ENCODE measurements around the gene OR52M1. TPM values are rescaled to one million over a fixed set of nuclear protein-coding genes. Genes with fewer than 3 reads are reported as not detected.

OR52M1 gene
- total RNA-seq, 1 experiment from 2014 or later: not detected

DNA sequence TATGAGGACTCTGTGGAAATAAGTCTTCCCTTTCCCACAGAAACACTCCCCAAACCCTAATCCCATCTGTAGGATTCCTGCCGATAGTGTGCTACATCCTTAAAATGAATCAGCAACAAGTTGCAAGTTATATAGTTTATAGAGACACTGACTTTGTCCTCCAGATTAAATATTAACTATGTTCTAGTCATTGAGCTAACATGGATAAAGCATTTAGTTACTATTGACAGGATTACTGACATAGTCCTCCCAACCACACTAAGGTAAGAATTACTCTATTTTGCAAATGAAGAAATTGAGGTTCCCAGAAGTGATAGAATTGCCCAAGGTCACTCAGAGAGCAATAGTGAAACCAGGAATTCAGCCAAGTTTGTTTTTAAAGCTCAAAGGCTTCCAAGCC, 1.9 kb downstream of the OR52M1 start:
- H3K36me3 ChIP-seq (ENCODE audit: low read depth, low read length): no peaks in the 10 kb centered on the region
- no TSS peak for BruUV-seq (replicated peaks)
- no peaks in the 10 kb centered on the region for H4K20me1 ChIP-seq (ENCODE audit: low read length)
- ATAC-seq (no peak), DNase-seq (no peak)
- H2AFZ ChIP-seq (ENCODE audit: low read length): no peak overlapping the region
- POLR2A ChIA-PET (ENCODE audit: unreplicated experiment): no interaction called here
- TF ChIP-seq, protein P1, sequence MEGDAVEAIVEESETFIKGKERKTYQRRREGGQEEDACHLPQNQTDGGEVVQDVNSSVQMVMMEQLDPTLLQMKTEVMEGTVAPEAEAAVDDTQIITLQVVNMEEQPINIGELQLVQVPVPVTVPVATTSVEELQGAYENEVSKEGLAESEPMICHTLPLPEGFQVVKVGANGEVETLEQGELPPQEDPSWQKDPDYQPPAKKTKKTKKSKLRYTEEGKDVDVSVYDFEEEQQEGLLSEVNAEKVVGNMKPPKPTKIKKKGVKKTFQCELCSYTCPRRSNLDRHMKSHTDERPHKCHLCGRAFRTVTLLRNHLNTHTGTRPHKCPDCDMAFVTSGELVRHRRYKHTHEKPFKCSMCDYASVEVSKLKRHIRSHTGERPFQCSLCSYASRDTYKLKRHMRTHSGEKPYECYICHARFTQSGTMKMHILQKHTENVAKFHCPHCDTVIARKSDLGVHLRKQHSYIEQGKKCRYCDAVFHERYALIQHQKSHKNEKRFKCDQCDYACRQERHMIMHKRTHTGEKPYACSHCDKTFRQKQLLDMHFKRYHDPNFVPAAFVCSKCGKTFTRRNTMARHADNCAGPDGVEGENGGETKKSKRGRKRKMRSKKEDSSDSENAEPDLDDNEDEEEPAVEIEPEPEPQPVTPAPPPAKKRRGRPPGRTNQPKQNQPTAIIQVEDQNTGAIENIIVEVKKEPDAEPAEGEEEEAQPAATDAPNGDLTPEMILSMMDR (conservative IDR thresholded peaks at IDR 0.05; ENCODE audit: low read depth, low read length): no peak
- TF ChIP-seq EZH2phosphoT487 (IDR thresholded peaks at IDR 0.05; ENCODE audit: borderline replicate concordance, low read length): no peak
- TF ChIP-seq EZH2 (IDR thresholded peaks at IDR 0.05; ENCODE audit: low read length, unreplicated experiment): no peak
- no peak overlapping the region for H3K4me3 ChIP-seq (ENCODE audit: low read length)
- H3K9me3 ChIP-seq (ENCODE audit: low read length): no peaks in the 10 kb centered on the region
- 0 out of 2 replicates have a peak, but pooled peaks cover 5% of the 10 kb centered on the region for H3K27me3 ChIP-seq (ENCODE audit: low read length)
- H3K4me1 ChIP-seq (ENCODE audit: insufficient read depth, low read length): peaks cover 6% of the 10 kb centered on the region; the same call in 1 of the 2 replicates
- CTCF ChIA-PET: no interaction called here
- no peak overlapping the region for H3K4me2 ChIP-seq (ENCODE audit: low read length)
- H3F3A ChIP-seq (ENCODE audit: low read length, unreplicated experiment): no peaks in the 10 kb centered on the region
- H3K9ac ChIP-seq (ENCODE audit: low read length): no peak overlapping the region
- no peaks in the 10 kb centered on the region for H3K9me2 ChIP-seq (replicated peaks; ENCODE audit: low read length)
- intact Hi-C loops (cut with micrococcal nuclease): no loop called here
- H3K27ac ChIP-seq (ENCODE audit: low read length): no peak overlapping the region
- no peaks in the 10 kb centered on the region for H3K79me2 ChIP-seq (ENCODE audit: low read length)

DNA sequence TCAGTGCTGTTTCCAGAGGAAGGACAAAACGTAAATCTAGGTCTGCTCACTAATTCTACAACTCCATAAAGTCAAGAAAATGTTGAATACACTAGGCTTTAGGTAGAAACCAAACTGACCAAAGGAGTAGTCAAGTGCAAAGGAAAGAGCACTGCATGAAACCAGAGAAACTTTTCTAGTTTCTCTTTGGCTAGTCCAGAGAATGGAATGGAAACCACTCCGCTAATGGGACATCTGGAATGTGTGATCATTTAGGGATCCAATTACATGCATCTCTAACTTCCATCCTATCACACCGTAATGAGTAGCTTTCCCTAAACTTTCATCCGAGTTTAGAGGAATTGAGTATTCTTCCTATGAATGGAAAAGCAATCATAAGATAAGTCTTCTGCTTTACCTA, 2.4 kb downstream of the OR52M1 start:
- DNase-seq (no peak), ATAC-seq (no peak)
- POLR2A ChIA-PET (ENCODE audit: unreplicated experiment): no interaction called here
- Histone ChIP-seq H3K4me1 (ENCODE audit: insufficient read depth, low read length) (peaks cover 6% of the 10 kb centered on the region; the same call in 1 of the 2 replicates), H4K20me1 (ENCODE audit: low read length) (no peaks in the 10 kb centered on the region), H3K27ac (ENCODE audit: low read length) (no peak overlapping the region), H3K79me2 (ENCODE audit: low read length) (no peaks in the 10 kb centered on the region), H2AFZ (ENCODE audit: low read length) (no peak overlapping the region), H3K9me2 (replicated peaks; ENCODE audit: low read length) (no peaks in the 10 kb centered on the region), H3F3A (ENCODE audit: low read length, unreplicated experiment) (no peaks in the 10 kb centered on the region), H3K4me2 (ENCODE audit: low read length) (no peak overlapping the region), H3K9ac (ENCODE audit: low read length) (no peak overlapping the region), H3K9me3 (ENCODE audit: low read length) (no peaks in the 10 kb centered on the region), H3K36me3 (ENCODE audit: low read depth, low read length) (no peaks in the 10 kb centered on the region), H3K4me3 (ENCODE audit: low read length) (no peak overlapping the region), H3K27me3 (ENCODE audit: low read length) (0 out of 2 replicates have a peak, but pooled peaks cover 5% of the 10 kb centered on the region)
- CTCF ChIA-PET: no interaction called here
- intact Hi-C loops (cut with micrococcal nuclease): no loop called here
- TF ChIP-seq, protein P1 (conservative IDR thresholded peaks at IDR 0.05; ENCODE audit: low read depth, low read length): no peak
- no peak for TF ChIP-seq EZH2phosphoT487 (IDR thresholded peaks at IDR 0.05; ENCODE audit: borderline replicate concordance, low read length)
- TF ChIP-seq EZH2 (IDR thresholded peaks at IDR 0.05; ENCODE audit: low read length, unreplicated experiment): no peak
- BruUV-seq (replicated peaks): no TSS peak

DNA sequence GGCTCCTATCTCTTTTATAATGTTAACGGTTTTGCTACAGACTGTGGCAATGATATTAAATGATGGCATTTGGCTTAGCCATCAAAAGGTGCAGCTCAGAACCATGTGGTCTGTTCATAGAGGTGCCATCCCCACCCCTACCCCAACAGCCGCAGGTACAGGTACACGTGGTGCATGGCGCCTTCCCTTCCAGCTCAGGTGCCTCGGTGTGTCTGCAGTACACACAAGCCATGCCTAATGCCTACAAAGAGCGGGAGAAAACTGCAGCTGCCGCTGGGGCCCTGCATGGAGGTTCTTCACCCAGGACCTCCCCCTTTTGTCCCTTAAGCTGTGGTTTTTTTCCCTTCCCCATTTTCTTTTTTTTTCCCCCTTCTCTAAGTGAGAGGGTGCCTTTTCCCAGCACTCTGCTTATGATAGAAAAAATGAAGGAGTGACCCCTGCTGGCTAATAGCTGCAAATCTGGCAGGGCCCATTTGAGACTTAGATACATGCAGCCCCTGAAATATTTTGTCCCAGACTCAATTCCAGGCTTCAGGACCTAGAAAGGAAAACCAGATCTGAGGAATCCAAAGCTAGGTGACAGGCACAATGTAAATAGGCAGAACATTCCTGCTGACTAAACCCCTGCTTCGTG, 6.5 kb downstream of the OR52M1 start:
- peak; percentile 62 for ATAC-seq
- BruUV-seq (replicated peaks): no TSS peak
- no peak overlapping the region for H3K4me3 ChIP-seq (ENCODE audit: low read length)

More for the DNA sequence above, 6.5 kb downstream of the OR52M1 start:
- Histone ChIP-seq H3K27me3 (ENCODE audit: low read length) (no peaks in the 10 kb centered on the region), H3K36me3 (ENCODE audit: low read depth, low read length) (no peaks in the 10 kb centered on the region), H3F3A (ENCODE audit: low read length, unreplicated experiment) (no peaks in the 10 kb centered on the region), H2AFZ (ENCODE audit: low read length) (no peak overlapping the region), H3K4me1 (ENCODE audit: insufficient read depth, low read length) (no peaks in the 10 kb centered on the region), H3K4me2 (ENCODE audit: low read length) (no peak overlapping the region), H3K9ac (ENCODE audit: low read length) (no peak overlapping the region), H3K27ac (ENCODE audit: low read length) (no peak overlapping the region), H3K79me2 (ENCODE audit: low read length) (no peaks in the 10 kb centered on the region), H3K9me2 (replicated peaks; ENCODE audit: low read length) (no peaks in the 10 kb centered on the region), H4K20me1 (ENCODE audit: low read length) (no peaks in the 10 kb centered on the region), H3K9me3 (ENCODE audit: low read length) (no peaks in the 10 kb centered on the region)
- ChIA-PET POLR2A (ENCODE audit: unreplicated experiment) (no interaction called here), CTCF (interaction anchor here (0.6 to 1.1 kb wide), 3 partner anchors 131 to 370 kb away, joined by 8 read pairs; no protein-coding TSS in a partner anchor)
- peak; percentile 42 for DNase-seq
- TF ChIP-seq EZH2phosphoT487 (IDR thresholded peaks at IDR 0.05; ENCODE audit: borderline replicate concordance, low read length) (no peak), EZH2 (IDR thresholded peaks at IDR 0.05; ENCODE audit: low read length, unreplicated experiment) (no peak)
- TF ChIP-seq, protein P1 (conservative IDR thresholded peaks at IDR 0.05; ENCODE audit: low read depth, low read length): peak; percentile 65
- intact Hi-C loops (cut with micrococcal nuclease): no loop called here

Measured in PC-3 (cell line).